ENCODE results near the gene NBPF1. TPM values are rescaled to one million over a fixed set of nuclear protein-coding genes. Genes with fewer than 3 reads are reported as not detected.
A peak's percentile ranks its signal among the peaks of the same experiment; 100 is the strongest.

The NBPF1 gene
- total and polyA plus RNA-seq, 9 of the 15 experiments (the other 6 are each of a cell fraction or from before 2014, with no cell fraction given), result 5.2 to 42.6 (median 24.1) TPM

- TF ChIP-seq ARID4B (CRISPR knock-in tag; IDR thresholded peaks at IDR 0.05) (no peak), ZNF124 (CRISPR knock-in tag; IDR thresholded peaks at IDR 0.05) (no peak), MTF1 (CRISPR knock-in tag; IDR thresholded peaks at IDR 0.05; ENCODE audit: borderline replicate concordance) (0 out of 2 replicates have a peak, but pooled peaks have one; percentile 36), ZBTB43 (CRISPR knock-in tag; IDR thresholded peaks at IDR 0.05) (no peak), TCF7L2 (IDR thresholded peaks at IDR 0.05; ENCODE audit: low read depth, low read length) (no peak), PURB (CRISPR knock-in tag; IDR thresholded peaks at IDR 0.05; ENCODE audit: low read depth) (no peak), CHD2 (IDR thresholded peaks at IDR 0.05; ENCODE audit: low read depth, low read length) (no peak), GTF2F1 (IDR thresholded peaks at IDR 0.05; ENCODE audit: low read depth, low read length) (no peak), ZNF140 (CRISPR knock-in tag; IDR thresholded peaks at IDR 0.05) (no peak), ZNF133 (CRISPR knock-in tag; IDR thresholded peaks at IDR 0.05) (peak; percentile 64; the same call in 1 of the 2 replicates), ZNF583 (CRISPR knock-in tag; IDR thresholded peaks at IDR 0.05) (0 out of 2 replicates have a peak, but pooled peaks have one; percentile 42), HIVEP1 (CRISPR knock-in tag; IDR thresholded peaks at IDR 0.05) (0 out of 2 replicates have a peak, but pooled peaks have one; percentile 48), HNRNPL (IDR thresholded peaks at IDR 0.05; ENCODE audit: low read depth, low read length) (no peak), ZNF395 (CRISPR knock-in tag; IDR thresholded peaks at IDR 0.05) (no peak), ZBTB8A (IDR thresholded peaks at IDR 0.05; ENCODE audit: partially characterized antibody) (no peak), ZNF436 (CRISPR knock-in tag; IDR thresholded peaks at IDR 0.05) (0 out of 2 replicates have a peak, but pooled peaks have one; percentile 30)
Measured at GRCh38 chr1:16608838-16609560, 4.4 kb downstream of the NBPF1 start (continued).
